Measurements from ENCODE around the gene INPPL1. TPM values are rescaled to one million over a fixed set of nuclear protein-coding genes. Genes with fewer than 3 reads are reported as not detected.

The INPPL1 gene
- total RNA-seq, 4 donors from 2014 or later = 43.8 to 80.3 (median 60.3) TPM

GRCh38 chr11:72222106-72222891 lies 2.3 kb upstream of the INPPL1 start:
- no peak for TF ChIP-seq CTCF (IDR thresholded peaks at IDR 0.05; ENCODE audit: low read depth)

GRCh38 chr11:72222907-72223614 lies 1.5 kb upstream of the INPPL1 start:
- no peak for TF ChIP-seq CTCF (IDR thresholded peaks at IDR 0.05; ENCODE audit: low read depth)

- TF ChIP-seq CTCF (IDR thresholded peaks at IDR 0.05; ENCODE audit: low read depth) = no peak
Observed at GRCh38 chr11:72223615-72224563, 678 bp upstream of the INPPL1 start.

GRCh38 chr11:72225411-72225951 lies 914 bp downstream of the INPPL1 start:
- TF ChIP-seq CTCF (IDR thresholded peaks at IDR 0.05; ENCODE audit: low read depth) = no peak

- no peak for TF ChIP-seq CTCF (IDR thresholded peaks at IDR 0.05; ENCODE audit: low read depth)
Observed at GRCh38 chr11:72226701-72227100, 2.1 kb downstream of the INPPL1 start.

- no peak for TF ChIP-seq CTCF (IDR thresholded peaks at IDR 0.05; ENCODE audit: low read depth)
Observed at GRCh38 chr11:72227316-72228228, 3.0 kb downstream of the INPPL1 start.
